ENCODE results near the gene RBM34. TPM values are rescaled to one million over a fixed set of nuclear protein-coding genes. Genes with fewer than 3 reads are reported as not detected.

RBM34 gene
- total RNA-seq, 3 donors from 2014 or later (not counting 1 experiment from before 2014, with no cell fraction given) = 163 to 187 (median 180) TPM

DNA sequence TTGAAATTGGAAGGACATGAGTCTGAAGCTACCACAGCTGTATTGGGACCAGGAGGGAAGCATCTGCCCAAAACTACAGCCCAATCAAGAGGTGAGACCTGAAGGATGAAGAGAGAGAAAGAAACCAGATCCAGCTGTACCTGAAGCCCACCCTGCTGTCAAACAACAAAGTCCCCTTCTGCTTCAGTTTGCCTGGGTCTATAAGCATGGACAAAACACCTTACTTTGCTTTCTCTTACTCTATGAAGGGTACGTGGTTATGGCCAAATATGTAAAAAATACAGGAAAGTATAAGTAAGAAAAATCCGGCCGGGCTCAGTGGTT, 58.8 kb downstream of the RBM34 start:
- TF ChIP-seq, protein P1, sequence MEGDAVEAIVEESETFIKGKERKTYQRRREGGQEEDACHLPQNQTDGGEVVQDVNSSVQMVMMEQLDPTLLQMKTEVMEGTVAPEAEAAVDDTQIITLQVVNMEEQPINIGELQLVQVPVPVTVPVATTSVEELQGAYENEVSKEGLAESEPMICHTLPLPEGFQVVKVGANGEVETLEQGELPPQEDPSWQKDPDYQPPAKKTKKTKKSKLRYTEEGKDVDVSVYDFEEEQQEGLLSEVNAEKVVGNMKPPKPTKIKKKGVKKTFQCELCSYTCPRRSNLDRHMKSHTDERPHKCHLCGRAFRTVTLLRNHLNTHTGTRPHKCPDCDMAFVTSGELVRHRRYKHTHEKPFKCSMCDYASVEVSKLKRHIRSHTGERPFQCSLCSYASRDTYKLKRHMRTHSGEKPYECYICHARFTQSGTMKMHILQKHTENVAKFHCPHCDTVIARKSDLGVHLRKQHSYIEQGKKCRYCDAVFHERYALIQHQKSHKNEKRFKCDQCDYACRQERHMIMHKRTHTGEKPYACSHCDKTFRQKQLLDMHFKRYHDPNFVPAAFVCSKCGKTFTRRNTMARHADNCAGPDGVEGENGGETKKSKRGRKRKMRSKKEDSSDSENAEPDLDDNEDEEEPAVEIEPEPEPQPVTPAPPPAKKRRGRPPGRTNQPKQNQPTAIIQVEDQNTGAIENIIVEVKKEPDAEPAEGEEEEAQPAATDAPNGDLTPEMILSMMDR (IDR thresholded peaks at IDR 0.05) = no peak
- no peak overlapping the region for H3K4me3 ChIP-seq (ENCODE audit: low read length)
- no peak overlapping the region for H3K27ac Mint-ChIP-seq
- peaks cover 16 to 22% of the 10 kb centered on the region in 2 donors for H3K4me1 Mint-ChIP-seq
- no peak overlapping the region for H3K27ac ChIP-seq (ENCODE audit: low read length)
- peaks cover 0 to 8% of the 10 kb centered on the region in 2 donors for H3K27me3 Mint-ChIP-seq (ENCODE audit: low read depth in 2 of 2)
- H3K9me3 ChIP-seq (ENCODE audit: control insufficient read depth, insufficient read depth, low read length) = no peaks in the 10 kb centered on the region
- WGBS (ENCODE audit: insufficient coverage) = 98% methylated on average over 3 of the region's 3 CpGs
- no peak for ATAC-seq
- H3K36me3 Mint-ChIP-seq = no peaks in the 10 kb centered on the region
- intact Hi-C loops (cut with micrococcal nuclease) = no loop called here
- peaks cover 12% of the 10 kb centered on the region for H3K4me1 ChIP-seq (ENCODE audit: control insufficient read depth, insufficient read depth, low read length)
- no peak overlapping the region for H3K4me3 Mint-ChIP-seq
- peaks cover 3% of the 10 kb centered on the region for H3K27me3 ChIP-seq (ENCODE audit: control insufficient read depth, insufficient read depth, low read length)
- H3K9me3 Mint-ChIP-seq = no peaks in the 10 kb centered on the region
- DNase-seq = no peak
- H3K36me3 ChIP-seq (ENCODE audit: control insufficient read depth, insufficient read depth, low read length) = peaks cover 4% of the 10 kb centered on the region

DNA sequence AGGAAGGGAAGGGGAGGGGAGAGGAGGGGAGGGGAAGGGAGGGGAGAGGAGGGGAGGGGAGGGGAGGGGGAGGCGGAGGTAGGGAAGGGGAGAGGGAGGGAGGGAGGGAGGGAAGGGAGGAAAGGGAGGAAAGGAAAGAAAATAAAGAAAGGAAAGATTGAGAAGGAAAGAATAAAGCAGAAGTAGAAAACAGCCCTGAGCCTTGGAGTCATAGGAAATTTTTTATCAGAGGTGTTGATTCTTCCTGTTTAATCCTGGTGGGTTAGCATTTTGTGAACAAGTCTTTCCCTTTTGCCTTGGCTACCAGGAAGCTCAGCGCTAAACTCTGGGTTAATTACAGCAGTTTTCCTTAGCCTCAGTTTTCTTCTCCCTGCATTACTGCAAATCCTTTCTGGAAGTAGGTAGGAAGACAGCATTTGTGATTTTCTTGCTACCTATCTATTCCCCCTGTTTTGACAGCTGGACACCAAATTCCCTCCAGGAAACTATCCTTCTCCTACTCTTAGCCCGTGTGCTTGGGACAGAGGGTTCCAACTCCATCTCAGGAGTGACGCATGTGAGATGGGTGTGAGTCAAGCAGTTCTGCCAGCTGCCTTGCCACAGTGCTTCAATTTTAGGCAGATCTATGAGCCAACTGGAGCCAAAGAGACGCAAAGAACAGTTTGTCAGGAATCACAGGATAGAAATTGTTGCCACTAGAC, 59.3 kb downstream of the RBM34 start:
- intact Hi-C loops (cut with micrococcal nuclease) = no loop called here

GRCh38 chr1:235100194-235100772, 60.8 kb downstream of the RBM34 start:
- no peak overlapping the region for H3K27ac Mint-ChIP-seq
- peaks cover 10% of the 10 kb centered on the region for H3K4me1 ChIP-seq (ENCODE audit: control insufficient read depth, insufficient read depth, low read length)
- TF ChIP-seq, protein P1 (IDR thresholded peaks at IDR 0.05) = no peak
- H3K36me3 ChIP-seq (ENCODE audit: control insufficient read depth, insufficient read depth, low read length) = no peaks in the 10 kb centered on the region
- peaks cover 0 to 8% of the 10 kb centered on the region in 2 donors for H3K27me3 Mint-ChIP-seq (ENCODE audit: low read depth in 2 of 2)
- H3K9me3 Mint-ChIP-seq = no peaks in the 10 kb centered on the region
- H3K27me3 ChIP-seq (ENCODE audit: control insufficient read depth, insufficient read depth, low read length) = peaks cover 3% of the 10 kb centered on the region
- ATAC-seq (no peak), DNase-seq (no peak)
- H3K36me3 Mint-ChIP-seq = no peaks in the 10 kb centered on the region
- H3K4me3 Mint-ChIP-seq = no peak overlapping the region
- WGBS (ENCODE audit: insufficient coverage) = 73% methylated on average over 13 of the region's 13 CpGs
- H3K4me3 ChIP-seq (ENCODE audit: low read length) = no peak overlapping the region
- peaks cover 13 to 17% of the 10 kb centered on the region in 2 donors for H3K4me1 Mint-ChIP-seq
- H3K9me3 ChIP-seq (ENCODE audit: control insufficient read depth, insufficient read depth, low read length) = no peaks in the 10 kb centered on the region
- intact Hi-C loops (cut with micrococcal nuclease) = no loop called here
- no peak overlapping the region for H3K27ac ChIP-seq (ENCODE audit: low read length)

More for the DNA sequence above, 59.3 kb downstream of the RBM34 start:
- 95% methylated on average over 3 of the region's 5 CpGs for WGBS (ENCODE audit: insufficient coverage)
- Histone ChIP-seq H3K27ac (ENCODE audit: low read length) (no peak overlapping the region), H3K9me3 (ENCODE audit: control insufficient read depth, insufficient read depth, low read length) (no peaks in the 10 kb centered on the region), H3K36me3 (ENCODE audit: control insufficient read depth, insufficient read depth, low read length) (no peaks in the 10 kb centered on the region), H3K4me1 (ENCODE audit: control insufficient read depth, insufficient read depth, low read length) (peaks cover 12% of the 10 kb centered on the region), H3K4me3 (ENCODE audit: low read length) (no peak overlapping the region), H3K27me3 (ENCODE audit: control insufficient read depth, insufficient read depth, low read length) (peaks cover 3% of the 10 kb centered on the region)
- TF ChIP-seq, protein P1 (IDR thresholded peaks at IDR 0.05) = no peak
- peaks cover 0 to 8% of the 10 kb centered on the region in 2 donors for H3K27me3 Mint-ChIP-seq (ENCODE audit: low read depth in 2 of 2)
- no peaks in the 10 kb centered on the region for H3K36me3 Mint-ChIP-seq
- H3K4me1 Mint-ChIP-seq = peaks cover 13 to 17% of the 10 kb centered on the region in 2 donors
- ATAC-seq = no peak
- no peak for DNase-seq
- no peaks in the 10 kb centered on the region for H3K9me3 Mint-ChIP-seq
- H3K4me3 Mint-ChIP-seq = no peak overlapping the region
- H3K27ac Mint-ChIP-seq = no peak overlapping the region

Measured in natural killer cell (primary cell).